ENCODE measurements around the gene MACROD2. TPM values are rescaled to one million over a fixed set of nuclear protein-coding genes. Genes with fewer than 3 reads are reported as not detected.

The MACROD2 gene
- total RNA-seq, 1 experiment from 2014 or later = 1.6 TPM

GRCh38 chr20:14778875-14779274 is 783.6 kb downstream of the MACROD2 start:
- no peak overlapping the region for H2BK15ac ChIP-seq (ENCODE audit: low read depth, low read length)
- TF ChIP-seq, protein P1, sequence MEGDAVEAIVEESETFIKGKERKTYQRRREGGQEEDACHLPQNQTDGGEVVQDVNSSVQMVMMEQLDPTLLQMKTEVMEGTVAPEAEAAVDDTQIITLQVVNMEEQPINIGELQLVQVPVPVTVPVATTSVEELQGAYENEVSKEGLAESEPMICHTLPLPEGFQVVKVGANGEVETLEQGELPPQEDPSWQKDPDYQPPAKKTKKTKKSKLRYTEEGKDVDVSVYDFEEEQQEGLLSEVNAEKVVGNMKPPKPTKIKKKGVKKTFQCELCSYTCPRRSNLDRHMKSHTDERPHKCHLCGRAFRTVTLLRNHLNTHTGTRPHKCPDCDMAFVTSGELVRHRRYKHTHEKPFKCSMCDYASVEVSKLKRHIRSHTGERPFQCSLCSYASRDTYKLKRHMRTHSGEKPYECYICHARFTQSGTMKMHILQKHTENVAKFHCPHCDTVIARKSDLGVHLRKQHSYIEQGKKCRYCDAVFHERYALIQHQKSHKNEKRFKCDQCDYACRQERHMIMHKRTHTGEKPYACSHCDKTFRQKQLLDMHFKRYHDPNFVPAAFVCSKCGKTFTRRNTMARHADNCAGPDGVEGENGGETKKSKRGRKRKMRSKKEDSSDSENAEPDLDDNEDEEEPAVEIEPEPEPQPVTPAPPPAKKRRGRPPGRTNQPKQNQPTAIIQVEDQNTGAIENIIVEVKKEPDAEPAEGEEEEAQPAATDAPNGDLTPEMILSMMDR (conservative IDR thresholded peaks at IDR 0.05) = no peak
- H3K14ac ChIP-seq (ENCODE audit: insufficient read depth, low read length) = no peak overlapping the region
- Mint-ChIP-seq H3K36me3 (ENCODE audit: insufficient read depth in 1 of 3, low read depth in 3 of 3) (no peaks in the 10 kb centered on the region), H3K27me3 (ENCODE audit: low read depth) (no peaks in the 10 kb centered on the region), H3K4me3 (no peak overlapping the region), H3K27ac (no peak overlapping the region), H3K4me1 (peaks cover 13% of the 10 kb centered on the region in 2 experiments), H3K9me3 (0 out of 5 replicates have a peak, but pooled peaks cover 0 to 3% of the 10 kb centered on the region in 2 experiments)
- no peak overlapping the region for H3K4me2 ChIP-seq (ENCODE audit: insufficient read depth, insufficient read length, low read length)
- H3T11ph ChIP-seq (ENCODE audit: low read length) = no peak overlapping the region
- no peak overlapping the region for H3K27ac ChIP-seq (ENCODE audit: insufficient read length, low read depth, low read length)
- H2AK5ac ChIP-seq (ENCODE audit: insufficient read length, low read length) = no peak overlapping the region
- no peak overlapping the region for H2BK120ac ChIP-seq (ENCODE audit: low read depth, low read length, poor library complexity, severe bottlenecking)
- H3K56ac ChIP-seq (ENCODE audit: insufficient read length, low read depth, low read length) = no peak overlapping the region
- H2BK12ac ChIP-seq (ENCODE audit: insufficient read length, low read depth, low read length) = no peak overlapping the region
- no peak overlapping the region for H3K18ac ChIP-seq (ENCODE audit: insufficient read length, low read depth, low read length)
- no peak for DNase-seq
- H3K4ac ChIP-seq (ENCODE audit: low read depth, low read length) = no peak overlapping the region
- H3K9me3 ChIP-seq (ENCODE audit: control insufficient read depth, low read depth, low read length) = no peaks in the 10 kb centered on the region
- no peaks in the 10 kb centered on the region for H4K20me1 ChIP-seq (ENCODE audit: control insufficient read depth, insufficient read depth, insufficient read length)
- H3K4me1 ChIP-seq (ENCODE audit: insufficient read depth, low read length) = 0 out of 2 replicates have a peak, but pooled peaks cover 2% of the 10 kb centered on the region
- H3K9ac ChIP-seq (ENCODE audit: extremely low read depth, insufficient read length, low read length) = no peak overlapping the region
- no peaks in the 10 kb centered on the region for H3K79me1 ChIP-seq (ENCODE audit: insufficient read depth, low read depth, low read length, poor library complexity, severe bottlenecking)
- H4K91ac ChIP-seq (ENCODE audit: insufficient read length, low read depth, low read length) = no peak overlapping the region
- no peak overlapping the region for H4K5ac ChIP-seq (ENCODE audit: insufficient read length, low read depth, low read length)
- no peak overlapping the region for H4K8ac ChIP-seq (replicated peaks; ENCODE audit: insufficient read length, low read depth, low read length)
- no CpG with 5 or more reads among the region's 3 CpGs for WGBS (ENCODE audit: extremely low coverage, insufficient read length, low lambda C conversion rate)
- H3K27me3 ChIP-seq (ENCODE audit: insufficient read depth, low read length) = no peaks in the 10 kb centered on the region
- no peak overlapping the region for H2BK20ac ChIP-seq (ENCODE audit: low read depth, low read length, poor library complexity, severe bottlenecking)
- H2AFZ ChIP-seq (ENCODE audit: low read length) = no peak overlapping the region
- H2BK5ac ChIP-seq (ENCODE audit: insufficient read length, low read length) = no peak overlapping the region
- H3K79me2 ChIP-seq (ENCODE audit: insufficient read depth, low read length) = no peaks in the 10 kb centered on the region
- no peak overlapping the region for H3K23ac ChIP-seq (ENCODE audit: insufficient read length, low read depth, low read length)
- no peaks in the 10 kb centered on the region for H3K23me2 ChIP-seq (ENCODE audit: insufficient read length, low read depth, low read length, poor library complexity, severe bottlenecking)

All from H9 (cell line).